ENCODE data around the gene INPP4A. TPM values are rescaled to one million over a fixed set of nuclear protein-coding genes. Genes with fewer than 3 reads are reported as not detected.
A peak's percentile ranks its signal among the peaks of the same experiment; 100 is the strongest.

INPP4A gene
- polyA plus RNA-seq, 1 donor from 2014 or later = 51.4 TPM

GRCh38 chr2:98598781-98599428 is 154.2 kb downstream of the INPP4A start:
- Histone ChIP-seq H3K9me3 (ENCODE audit: low read length) (no peaks in the 10 kb centered on the region), H3K9me2 (ENCODE audit: insufficient read depth, low read length) (no peaks in the 10 kb centered on the region), H3K36me3 (ENCODE audit: insufficient read depth, low read length) (peaks cover 3% of the 10 kb centered on the region), H3K27ac (ENCODE audit: low read length) (no peak overlapping the region), H4K20me1 (ENCODE audit: insufficient read depth) (no peaks in the 10 kb centered on the region), H3K9ac (ENCODE audit: low read length) (no peak overlapping the region), H3F3A (ENCODE audit: insufficient read depth, low read length, poor library complexity, severe bottlenecking) (no peaks in the 10 kb centered on the region), H3K27me3 (ENCODE audit: insufficient read depth, low read depth, low read length) (no peaks in the 10 kb centered on the region), H3K79me2 (replicated peaks; ENCODE audit: insufficient read depth, low read length) (no peaks in the 10 kb centered on the region), H2AFZ (ENCODE audit: low read depth, low read length) (no peak overlapping the region), H3K4me3 (ENCODE audit: low read length) (no peak overlapping the region), H3K4me2 (ENCODE audit: low read length) (no peak overlapping the region)
- TF ChIP-seq SMC3 (conservative IDR thresholded peaks at IDR 0.05; ENCODE audit: poor library complexity) (no peak), EP300 (conservative IDR thresholded peaks at IDR 0.05; ENCODE audit: poor library complexity, severe bottlenecking) (no peak), RAD21 (conservative IDR thresholded peaks at IDR 0.05) (no peak), EZH2 (IDR thresholded peaks at IDR 0.05; ENCODE audit: borderline replicate concordance, insufficient read depth, low read length, poor library complexity, severe bottlenecking) (no peak), MXI1 (conservative IDR thresholded peaks at IDR 0.05; ENCODE audit: poor library complexity, severe bottlenecking) (no peak)
- TF ChIP-seq, protein P1, sequence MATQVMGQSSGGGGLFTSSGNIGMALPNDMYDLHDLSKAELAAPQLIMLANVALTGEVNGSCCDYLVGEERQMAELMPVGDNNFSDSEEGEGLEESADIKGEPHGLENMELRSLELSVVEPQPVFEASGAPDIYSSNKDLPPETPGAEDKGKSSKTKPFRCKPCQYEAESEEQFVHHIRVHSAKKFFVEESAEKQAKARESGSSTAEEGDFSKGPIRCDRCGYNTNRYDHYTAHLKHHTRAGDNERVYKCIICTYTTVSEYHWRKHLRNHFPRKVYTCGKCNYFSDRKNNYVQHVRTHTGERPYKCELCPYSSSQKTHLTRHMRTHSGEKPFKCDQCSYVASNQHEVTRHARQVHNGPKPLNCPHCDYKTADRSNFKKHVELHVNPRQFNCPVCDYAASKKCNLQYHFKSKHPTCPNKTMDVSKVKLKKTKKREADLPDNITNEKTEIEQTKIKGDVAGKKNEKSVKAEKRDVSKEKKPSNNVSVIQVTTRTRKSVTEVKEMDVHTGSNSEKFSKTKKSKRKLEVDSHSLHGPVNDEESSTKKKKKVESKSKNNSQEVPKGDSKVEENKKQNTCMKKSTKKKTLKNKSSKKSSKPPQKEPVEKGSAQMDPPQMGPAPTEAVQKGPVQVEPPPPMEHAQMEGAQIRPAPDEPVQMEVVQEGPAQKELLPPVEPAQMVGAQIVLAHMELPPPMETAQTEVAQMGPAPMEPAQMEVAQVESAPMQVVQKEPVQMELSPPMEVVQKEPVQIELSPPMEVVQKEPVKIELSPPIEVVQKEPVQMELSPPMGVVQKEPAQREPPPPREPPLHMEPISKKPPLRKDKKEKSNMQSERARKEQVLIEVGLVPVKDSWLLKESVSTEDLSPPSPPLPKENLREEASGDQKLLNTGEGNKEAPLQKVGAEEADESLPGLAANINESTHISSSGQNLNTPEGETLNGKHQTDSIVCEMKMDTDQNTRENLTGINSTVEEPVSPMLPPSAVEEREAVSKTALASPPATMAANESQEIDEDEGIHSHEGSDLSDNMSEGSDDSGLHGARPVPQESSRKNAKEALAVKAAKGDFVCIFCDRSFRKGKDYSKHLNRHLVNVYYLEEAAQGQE (IDR thresholded peaks at IDR 0.05; ENCODE audit: borderline replicate concordance) = no peak

- Histone ChIP-seq H2AFZ (ENCODE audit: low read depth, low read length) (no peak overlapping the region), H4K20me1 (ENCODE audit: insufficient read depth) (no peaks in the 10 kb centered on the region), H3K36me3 (ENCODE audit: insufficient read depth, low read length) (peaks cover 3% of the 10 kb centered on the region), H3K4me3 (ENCODE audit: low read length) (no peak overlapping the region), H3K27ac (ENCODE audit: low read length) (no peak overlapping the region), H3K9ac (ENCODE audit: low read length) (no peak overlapping the region), H3K79me2 (replicated peaks; ENCODE audit: insufficient read depth, low read length) (peaks cover 13% of the 10 kb centered on the region), H3K27me3 (ENCODE audit: insufficient read depth, low read depth, low read length) (no peaks in the 10 kb centered on the region), H3K9me2 (ENCODE audit: insufficient read depth, low read length) (no peaks in the 10 kb centered on the region), H3K9me3 (ENCODE audit: low read length) (no peaks in the 10 kb centered on the region), H3K4me2 (ENCODE audit: low read length) (no peak overlapping the region), H3F3A (ENCODE audit: insufficient read depth, low read length, poor library complexity, severe bottlenecking) (no peaks in the 10 kb centered on the region)
- TF ChIP-seq MXI1 (conservative IDR thresholded peaks at IDR 0.05; ENCODE audit: poor library complexity, severe bottlenecking) (no peak), RAD21 (conservative IDR thresholded peaks at IDR 0.05) (peak; percentile 70), SMC3 (conservative IDR thresholded peaks at IDR 0.05; ENCODE audit: poor library complexity) (peak; percentile 78)
- TF ChIP-seq, protein P2, sequence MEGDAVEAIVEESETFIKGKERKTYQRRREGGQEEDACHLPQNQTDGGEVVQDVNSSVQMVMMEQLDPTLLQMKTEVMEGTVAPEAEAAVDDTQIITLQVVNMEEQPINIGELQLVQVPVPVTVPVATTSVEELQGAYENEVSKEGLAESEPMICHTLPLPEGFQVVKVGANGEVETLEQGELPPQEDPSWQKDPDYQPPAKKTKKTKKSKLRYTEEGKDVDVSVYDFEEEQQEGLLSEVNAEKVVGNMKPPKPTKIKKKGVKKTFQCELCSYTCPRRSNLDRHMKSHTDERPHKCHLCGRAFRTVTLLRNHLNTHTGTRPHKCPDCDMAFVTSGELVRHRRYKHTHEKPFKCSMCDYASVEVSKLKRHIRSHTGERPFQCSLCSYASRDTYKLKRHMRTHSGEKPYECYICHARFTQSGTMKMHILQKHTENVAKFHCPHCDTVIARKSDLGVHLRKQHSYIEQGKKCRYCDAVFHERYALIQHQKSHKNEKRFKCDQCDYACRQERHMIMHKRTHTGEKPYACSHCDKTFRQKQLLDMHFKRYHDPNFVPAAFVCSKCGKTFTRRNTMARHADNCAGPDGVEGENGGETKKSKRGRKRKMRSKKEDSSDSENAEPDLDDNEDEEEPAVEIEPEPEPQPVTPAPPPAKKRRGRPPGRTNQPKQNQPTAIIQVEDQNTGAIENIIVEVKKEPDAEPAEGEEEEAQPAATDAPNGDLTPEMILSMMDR (IDR thresholded peaks at IDR 0.05; ENCODE audit: poor library complexity, severe bottlenecking) = peak; percentile 72
Measured at GRCh38 chr2:98601532-98602132, 157.0 kb downstream of the INPP4A start.
